GM21737 (cell line): ENCODE data around the gene LRP1B.

ENCODE experiments used
- ATAC-seq: cut with Tn5 transposase; IDR thresholded peaks from one replicate; pipeline ENCODE4 v1.9.1; 2021; ENCODE audit warnings: mild to moderate bottlenecking, moderate library complexity; ENCODE audit not compliant: unreplicated experiment

Gene LRP1B

GRCh38 chr2:141492816-141493215 is 638.0 kb downstream of the LRP1B start:
- ATAC-seq, result no peak

DNA sequence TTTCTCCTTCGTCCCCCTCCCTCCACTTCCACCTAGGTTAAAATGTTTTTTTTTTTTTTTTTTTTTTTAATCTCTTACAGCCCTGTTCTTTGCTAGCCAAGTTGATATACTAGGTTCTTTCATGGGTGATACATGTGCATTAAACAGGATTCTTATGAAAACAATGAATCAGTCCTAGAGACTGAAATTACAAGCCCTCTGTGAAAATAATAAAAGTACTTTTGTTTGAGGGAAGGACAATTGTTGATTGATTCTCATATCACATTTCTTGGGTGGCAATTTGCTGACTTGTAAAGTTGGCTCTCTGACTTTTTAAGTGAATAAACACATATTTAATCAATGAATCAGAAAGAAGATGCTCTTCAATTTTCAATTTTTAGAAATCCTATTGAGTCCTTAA is 639.9 kb downstream of the LRP1B start:
- no peak for ATAC-seq

GRCh38 chr2:141482697-141483096 is 648.1 kb downstream of the LRP1B start:
- no peak for ATAC-seq

- ATAC-seq, result no peak
Observed at GRCh38 chr2:141475801-141476200, 655.0 kb downstream of the LRP1B start.

GRCh38 chr2:141468761-141469160 is 662.1 kb downstream of the LRP1B start:
- no peak for ATAC-seq

DNA sequence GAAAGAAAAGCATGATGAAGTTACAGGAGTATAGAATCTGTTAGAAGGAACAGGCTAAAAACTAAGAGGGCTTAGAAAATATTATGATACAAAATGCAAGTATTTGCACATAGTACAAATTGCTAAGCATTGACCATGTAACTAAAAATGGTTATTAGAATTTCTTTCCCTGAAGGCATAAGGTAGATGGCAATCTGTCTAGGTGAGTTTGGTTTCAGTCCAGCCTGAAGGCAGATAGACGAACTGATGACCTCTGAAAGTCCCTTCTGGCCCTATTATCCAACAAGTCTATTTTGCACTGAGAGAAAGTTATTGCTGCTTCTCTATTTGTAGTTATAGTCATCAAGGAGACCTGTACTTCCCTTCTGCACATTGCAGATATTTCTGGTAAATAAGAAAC is 663.5 kb downstream of the LRP1B start:
- no peak for ATAC-seq

- no peak for ATAC-seq
Observed at GRCh38 chr2:141464995-141465394, 665.8 kb downstream of the LRP1B start.

DNA sequence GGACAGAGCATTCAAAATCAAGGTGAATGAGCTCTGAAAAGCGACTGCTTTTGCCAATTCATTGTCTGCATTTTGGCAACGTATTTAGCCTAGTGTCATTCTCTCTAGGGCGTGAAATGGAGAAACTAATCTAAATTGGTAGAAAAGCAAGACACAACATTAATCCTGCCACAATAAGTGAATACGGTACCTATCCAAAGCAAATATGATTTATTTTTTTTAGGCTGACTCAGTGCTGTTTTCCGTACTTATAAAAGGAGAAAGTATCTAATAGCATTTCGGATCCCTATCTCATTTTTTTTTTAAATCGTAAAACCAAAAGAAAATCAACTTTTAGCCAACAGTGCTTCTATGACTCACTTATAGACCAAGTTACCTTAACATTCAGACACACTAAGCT is 672.5 kb downstream of the LRP1B start:
- ATAC-seq, result no peak

DNA sequence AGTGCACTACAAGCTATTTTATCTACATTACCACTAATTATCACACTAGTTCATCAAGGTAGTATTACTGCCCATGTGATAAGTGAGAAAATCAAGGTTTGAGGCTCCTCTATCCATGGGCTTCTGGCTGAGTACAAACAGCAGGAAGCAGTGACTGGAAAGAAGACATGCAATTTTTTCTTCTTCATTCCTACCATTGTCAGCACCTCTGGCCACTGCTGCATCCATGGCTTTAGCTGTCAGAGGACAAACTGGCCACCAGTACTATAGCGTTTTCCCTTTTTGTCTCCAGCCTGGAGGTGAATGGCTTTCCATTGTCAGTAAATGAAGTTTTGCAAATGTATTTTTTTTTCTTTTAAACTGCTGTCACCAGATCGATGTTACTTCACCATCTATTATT is 674.9 kb downstream of the LRP1B start:
- ATAC-seq, result no peak

GRCh38 chr2:141455211-141455826 is 675.5 kb downstream of the LRP1B start:
- ATAC-seq, result no peak

- ATAC-seq, result no peak
Observed at GRCh38 chr2:141440072-141440635, 690.7 kb downstream of the LRP1B start.

DNA sequence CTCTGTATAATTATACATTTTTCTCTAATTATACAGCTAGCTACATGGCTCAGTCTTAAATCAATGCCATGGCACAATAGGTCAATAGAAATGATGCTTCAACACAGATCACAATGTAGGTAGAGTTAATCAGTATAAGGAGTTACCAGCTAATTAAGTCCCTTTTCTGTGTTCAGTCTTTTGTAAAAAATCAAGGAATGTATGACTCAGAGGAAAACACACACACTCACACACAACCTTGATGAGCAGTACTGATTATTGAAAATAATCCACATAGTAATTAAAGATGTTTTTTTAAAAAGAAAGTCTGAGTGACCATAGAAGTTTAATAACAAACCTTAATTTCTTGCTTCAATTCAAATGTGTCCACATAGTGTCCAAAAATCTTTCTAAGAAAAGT is 691.3 kb downstream of the LRP1B start:
- no peak for ATAC-seq

GRCh38 chr2:141438536-141438935 is 692.3 kb downstream of the LRP1B start:
- ATAC-seq, result no peak

DNA sequence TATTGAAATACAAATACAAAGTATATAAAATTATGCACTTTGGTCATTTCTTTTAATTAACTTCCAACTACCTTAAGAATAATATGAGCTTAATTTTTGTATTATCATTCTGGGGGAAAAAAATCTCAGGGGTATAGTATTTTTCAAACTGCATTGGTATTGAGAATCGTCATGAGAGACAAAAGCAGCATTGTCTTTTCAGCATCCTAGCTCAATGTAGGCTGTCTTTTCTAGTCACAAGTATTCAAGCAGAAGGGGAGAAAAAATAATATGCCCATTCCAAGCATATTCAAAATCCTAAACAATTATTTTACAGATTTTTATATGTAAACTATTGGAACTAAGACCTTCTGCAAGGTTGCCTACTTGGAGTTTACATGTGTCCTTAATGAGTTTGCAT is 693.3 kb downstream of the LRP1B start:
- no peak for ATAC-seq

- no peak for ATAC-seq
Observed at GRCh38 chr2:141423124-141423523, 707.7 kb downstream of the LRP1B start.

DNA sequence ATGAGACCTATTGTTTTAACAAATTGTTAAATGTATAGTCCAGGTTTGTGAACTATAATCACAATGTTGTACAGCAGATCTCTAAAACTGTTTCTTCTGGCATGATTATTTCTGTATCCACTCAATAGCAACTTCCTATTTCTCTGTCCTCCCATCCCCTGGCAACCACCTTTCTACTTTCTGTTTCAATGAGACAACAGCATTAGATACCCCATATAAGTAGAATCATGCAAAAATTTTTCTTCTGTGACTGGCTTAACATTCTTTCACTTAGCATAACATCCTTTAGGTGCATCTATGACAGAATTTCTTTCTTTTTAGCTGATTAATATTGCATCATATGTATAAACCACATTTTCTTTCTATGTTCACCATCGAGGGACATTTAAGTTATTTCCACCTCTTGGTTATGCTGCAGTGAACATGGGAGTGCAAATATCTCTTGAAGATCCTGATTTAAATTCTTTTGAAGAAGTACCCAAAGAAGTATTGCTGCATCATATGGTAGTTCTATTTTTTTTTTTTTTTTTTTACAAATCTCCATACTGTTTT is 713.5 kb downstream of the LRP1B start:
- no peak for ATAC-seq

DNA sequence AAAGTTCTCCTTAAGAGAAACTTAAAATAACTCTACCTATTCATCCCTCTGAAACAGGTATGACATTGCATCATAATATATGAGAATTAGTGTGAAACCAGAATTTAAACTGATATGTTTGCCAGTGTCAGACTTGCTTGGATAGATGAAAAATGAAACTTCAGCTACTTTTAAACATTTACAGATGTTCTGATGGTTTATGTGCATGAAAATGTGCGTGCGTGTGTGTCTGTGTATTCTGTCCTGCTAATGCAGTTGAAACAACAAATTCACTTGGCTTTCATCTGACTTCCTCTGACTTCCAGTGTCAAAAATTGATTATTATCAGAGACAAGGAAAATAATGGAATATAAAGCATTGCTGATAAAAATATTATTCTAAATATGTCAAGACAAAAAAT is 719.4 kb downstream of the LRP1B start:
- ATAC-seq, result no peak

DNA sequence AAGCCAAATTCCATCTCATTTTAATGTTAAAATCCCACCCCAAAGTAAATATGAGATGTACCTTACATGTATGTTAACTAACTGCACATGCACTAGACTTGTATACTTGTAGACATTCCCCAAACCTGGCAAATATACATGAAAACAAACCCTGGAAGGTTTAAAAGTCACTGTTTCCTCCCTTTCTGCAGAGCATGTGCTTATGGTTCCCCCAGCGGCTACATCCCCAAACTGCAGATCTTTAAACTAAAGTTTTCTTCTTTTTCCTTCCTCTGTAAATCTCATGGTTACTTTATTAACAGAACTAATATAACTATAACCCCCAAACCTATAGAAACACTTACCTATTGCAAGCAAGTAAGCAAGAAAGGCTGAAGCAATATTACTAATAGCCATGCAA is 731.5 kb downstream of the LRP1B start:
- ATAC-seq, result no peak

- ATAC-seq, result no peak
Observed at GRCh38 chr2:141393214-141393545, 737.6 kb downstream of the LRP1B start.

GRCh38 chr2:141392517-141393213 is 738.2 kb downstream of the LRP1B start:
- ATAC-seq, result no peak

DNA sequence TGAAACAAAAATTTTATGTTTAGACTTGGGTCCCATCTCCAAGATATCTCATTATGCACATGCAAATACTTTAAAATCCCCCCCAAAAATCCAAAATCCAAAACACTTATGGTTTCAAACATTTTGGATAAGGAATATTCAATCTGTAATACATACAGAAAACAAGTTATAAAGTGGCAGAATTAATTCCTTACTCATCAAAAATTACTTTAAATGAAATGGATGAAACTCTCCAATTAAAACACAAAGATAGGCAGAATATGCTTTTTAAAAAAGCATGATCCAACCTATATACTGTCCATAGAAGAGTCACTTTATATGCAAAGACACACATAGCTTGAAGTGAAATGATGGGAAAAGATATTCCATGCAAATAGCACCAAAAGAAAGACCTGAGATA is 744.6 kb downstream of the LRP1B start:
- no peak for ATAC-seq

DNA sequence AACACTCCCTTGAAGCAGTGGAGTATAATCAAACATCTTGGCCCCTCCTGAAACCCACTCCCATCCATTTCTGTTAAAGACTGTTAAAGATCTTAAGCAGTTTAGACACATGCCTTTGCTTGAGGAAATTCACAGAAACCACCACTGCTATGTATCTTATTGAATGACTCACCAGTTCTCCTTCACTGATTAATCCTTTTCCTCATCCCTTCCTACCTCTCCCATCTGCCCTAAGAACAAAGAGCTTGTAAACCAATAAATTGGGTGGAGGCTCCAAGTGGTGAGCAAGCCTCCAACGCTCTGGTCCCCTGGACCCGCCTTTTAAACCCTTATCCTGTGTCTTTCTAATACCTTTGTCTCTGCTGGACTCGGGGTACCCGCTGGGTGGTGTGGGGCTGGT is 746.1 kb downstream of the LRP1B start:
- ATAC-seq, result no peak
